ENCODE results near the gene ADAMTS20.

Gene ADAMTS20

DNA sequence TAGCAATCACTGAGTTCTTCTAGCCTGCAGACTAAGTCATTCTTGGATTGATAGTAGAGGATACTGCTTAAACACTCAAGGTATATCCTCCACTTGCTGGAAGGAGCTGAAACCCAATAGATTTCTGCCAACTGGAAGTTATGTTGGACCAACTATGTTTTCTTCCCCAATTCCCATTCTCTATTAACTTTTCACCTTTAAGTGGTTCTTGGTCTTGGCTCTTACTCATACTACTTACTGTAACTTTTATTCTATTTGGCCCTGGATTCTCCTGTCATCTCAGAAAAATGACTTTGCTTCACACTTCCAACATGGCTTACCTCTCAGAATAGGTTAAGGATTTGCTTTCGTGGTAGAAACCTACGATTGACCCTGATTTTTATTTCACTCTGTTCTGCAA lies 244.9 kb downstream of the ADAMTS20 start:
- DNase-seq = no peak

DNA sequence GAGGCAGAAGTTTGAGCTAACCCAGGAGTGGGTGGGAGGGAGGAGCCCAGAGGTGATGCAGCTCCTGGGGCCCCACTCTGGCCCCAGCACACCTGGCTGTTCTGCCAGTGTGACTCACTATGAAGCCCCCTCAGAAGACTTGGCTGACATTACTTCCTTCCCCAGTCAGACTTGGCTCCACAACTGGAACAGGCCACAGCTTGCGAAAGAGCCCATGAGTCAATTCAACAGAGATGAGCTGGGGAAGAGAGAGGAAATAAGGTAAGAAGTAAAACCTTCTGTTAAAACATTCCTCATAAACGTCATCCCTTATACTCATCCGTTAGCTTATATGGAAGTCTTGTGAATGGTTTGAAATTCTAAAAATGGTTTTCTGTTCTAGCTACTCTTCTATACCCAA lies 245.9 kb downstream of the ADAMTS20 start:
- DNase-seq = no peak

DNA sequence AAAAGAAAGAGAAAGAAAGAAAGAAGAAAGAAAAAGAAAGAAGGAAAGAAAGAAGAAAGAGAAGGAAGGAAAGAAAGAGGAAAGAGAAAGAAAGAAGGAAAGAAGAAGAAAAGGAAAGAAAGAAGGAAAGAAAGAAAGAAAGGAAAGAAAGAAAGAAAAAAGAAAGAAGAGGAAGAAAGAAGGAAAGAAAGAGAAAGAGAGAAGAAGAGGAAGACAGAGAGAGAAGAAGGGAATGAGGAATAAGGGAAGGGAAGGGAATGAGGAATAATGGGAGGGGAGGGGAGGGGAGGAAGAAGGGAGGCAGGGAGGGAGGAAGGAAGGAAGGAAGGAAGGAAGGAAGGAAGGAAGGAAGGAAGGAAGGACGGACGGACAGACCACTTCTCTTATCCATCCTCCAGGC lies 246.9 kb downstream of the ADAMTS20 start:
- DNase-seq = no peak
